GM13976 (cell line): ENCODE data around the gene GPR84.
"Not testable (repeated sequence)": the region's sequence is repeated elsewhere in the genome, so short reads cannot be mapped to it uniquely, and the experiment has no call there.

ENCODE experiments used
- DNase-seq: peaks from one replicate; pipeline ENCODE4 v3.0.0; 2012; ENCODE audit warnings: low spot score
- in situ Hi-C: fragments of 300-500 bp; cut with MboI; formaldehyde crosslinking; loops from one replicate; pipeline ENCODE4 v1.12.0; 2022; ENCODE audit warnings: low sequenced_read_pairs, mixed read lengths, inconsistent platforms; ENCODE audit not compliant: unreplicated experiment
- TF ChIP-seq, protein P1 (sequence below): IDR thresholded peaks from 2 replicates; pipeline ENCODE4 v1.5.1; 2012; ENCODE audit warnings: borderline replicate concordance, mild to moderate bottlenecking; ENCODE audit not compliant: insufficient read depth; ENCODE audit errors: extremely low read depth, missing control alignments, control extremely low read depth

GPR84 gene

DNA sequence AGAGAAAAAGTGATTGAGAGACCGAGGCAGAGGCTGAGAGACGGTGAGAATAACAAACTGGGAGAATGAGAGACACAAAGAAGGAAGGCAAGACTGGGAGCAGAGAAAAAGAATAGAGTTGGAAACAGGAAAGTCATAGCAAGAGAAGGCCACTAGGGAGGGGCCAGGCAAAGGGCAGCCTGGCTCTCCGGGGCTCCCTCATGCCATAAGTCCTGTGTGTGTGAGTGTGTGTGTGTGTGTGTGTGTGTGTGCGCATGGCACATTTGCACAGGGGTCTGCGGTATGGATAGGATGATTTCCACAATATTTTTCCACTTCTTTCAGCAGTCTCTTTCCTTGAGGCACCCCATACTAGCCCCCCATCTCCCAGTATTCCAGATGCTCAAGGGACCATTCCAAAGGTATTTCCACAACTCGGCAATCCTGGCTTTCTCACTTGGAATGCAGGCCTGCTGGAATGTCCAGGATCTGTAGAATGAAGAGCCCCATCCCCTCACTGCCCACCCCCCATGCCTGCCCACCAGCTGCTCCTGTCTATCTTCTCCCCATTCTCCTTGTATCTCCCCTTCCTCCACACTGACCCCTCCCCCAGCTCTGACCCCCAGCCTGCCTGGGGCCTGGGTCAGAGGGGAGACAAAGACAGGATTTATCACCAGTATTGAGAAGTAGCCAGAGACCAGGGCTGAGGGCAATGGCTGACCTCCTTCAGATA, 9.0 kb downstream of the GPR84 start:
- in situ Hi-C loops: no loop called here
- TF ChIP-seq, protein P1, sequence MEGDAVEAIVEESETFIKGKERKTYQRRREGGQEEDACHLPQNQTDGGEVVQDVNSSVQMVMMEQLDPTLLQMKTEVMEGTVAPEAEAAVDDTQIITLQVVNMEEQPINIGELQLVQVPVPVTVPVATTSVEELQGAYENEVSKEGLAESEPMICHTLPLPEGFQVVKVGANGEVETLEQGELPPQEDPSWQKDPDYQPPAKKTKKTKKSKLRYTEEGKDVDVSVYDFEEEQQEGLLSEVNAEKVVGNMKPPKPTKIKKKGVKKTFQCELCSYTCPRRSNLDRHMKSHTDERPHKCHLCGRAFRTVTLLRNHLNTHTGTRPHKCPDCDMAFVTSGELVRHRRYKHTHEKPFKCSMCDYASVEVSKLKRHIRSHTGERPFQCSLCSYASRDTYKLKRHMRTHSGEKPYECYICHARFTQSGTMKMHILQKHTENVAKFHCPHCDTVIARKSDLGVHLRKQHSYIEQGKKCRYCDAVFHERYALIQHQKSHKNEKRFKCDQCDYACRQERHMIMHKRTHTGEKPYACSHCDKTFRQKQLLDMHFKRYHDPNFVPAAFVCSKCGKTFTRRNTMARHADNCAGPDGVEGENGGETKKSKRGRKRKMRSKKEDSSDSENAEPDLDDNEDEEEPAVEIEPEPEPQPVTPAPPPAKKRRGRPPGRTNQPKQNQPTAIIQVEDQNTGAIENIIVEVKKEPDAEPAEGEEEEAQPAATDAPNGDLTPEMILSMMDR: no peak
- DNase-seq: no peak

DNA sequence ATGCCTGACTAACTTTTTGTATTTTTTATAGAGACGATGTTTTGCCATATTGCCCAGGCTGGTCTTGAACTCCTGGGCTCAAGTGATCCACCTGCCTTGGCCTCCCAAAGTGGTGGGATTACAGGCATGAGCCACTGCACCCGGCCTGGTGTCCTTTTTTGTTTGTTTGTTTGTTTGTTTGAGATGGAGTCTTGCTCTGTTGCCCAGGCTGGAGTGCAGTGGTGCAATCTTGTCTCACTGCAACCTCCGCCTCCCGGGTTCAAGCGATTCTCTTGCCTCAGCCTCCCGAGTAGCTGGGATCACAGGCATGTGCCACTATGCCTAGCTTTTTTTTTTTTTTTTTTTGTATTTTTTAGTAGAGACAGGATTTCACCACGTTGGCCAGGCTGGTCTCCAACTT, 10.0 kb downstream of the GPR84 start:
- in situ Hi-C loops, DNase-seq: not testable (repeated sequence)

DNA sequence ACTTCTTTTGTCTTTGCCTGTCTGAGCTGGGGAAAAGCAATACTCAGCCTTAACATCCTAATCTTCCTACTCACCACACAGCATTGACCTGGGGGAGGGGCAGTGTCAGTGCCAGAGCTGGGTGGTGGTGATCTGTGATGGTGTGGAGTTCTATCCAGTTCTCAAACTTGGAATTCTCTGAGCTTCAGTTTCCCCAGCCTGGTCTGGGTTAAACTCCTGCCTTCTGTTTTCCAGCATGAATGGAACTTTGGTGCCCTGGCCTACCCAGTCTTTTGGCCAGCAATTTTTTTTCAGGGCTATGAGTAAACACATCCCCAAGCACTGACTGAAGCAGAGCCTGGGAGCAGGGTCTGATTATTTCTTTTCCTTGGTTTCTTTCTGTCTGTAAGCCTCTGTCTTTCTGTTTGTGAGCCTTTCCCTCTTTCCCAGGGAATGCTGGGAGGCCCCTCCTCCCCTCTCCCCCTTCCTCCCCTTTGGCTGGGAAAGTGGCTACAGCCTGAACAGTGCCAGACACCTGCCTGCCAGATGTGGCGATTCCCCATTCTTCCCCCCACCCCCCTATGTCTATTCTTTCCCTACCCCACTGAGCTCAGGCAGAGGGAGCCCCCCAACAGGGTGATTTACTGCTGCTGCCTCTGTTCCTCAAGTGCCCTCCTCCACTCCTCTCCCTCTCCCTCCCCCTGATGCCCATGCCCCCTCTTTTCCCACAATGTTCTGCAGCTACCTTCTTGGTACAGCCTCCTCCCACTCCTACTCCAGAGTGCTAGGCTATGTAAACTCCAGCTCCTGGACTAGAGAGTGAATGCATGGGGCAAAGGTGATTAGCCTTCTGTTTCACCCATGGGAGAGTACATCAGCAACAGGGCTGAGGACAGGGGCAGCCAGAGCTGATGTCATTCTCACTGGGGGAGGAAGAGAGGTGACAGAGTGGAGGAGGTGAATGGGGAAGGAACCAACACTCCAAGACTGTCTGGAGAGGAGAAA, 11.1 kb downstream of the GPR84 start:
- DNase-seq: no peak
- in situ Hi-C loops: no loop called here
- TF ChIP-seq, protein P1: no peak

DNA sequence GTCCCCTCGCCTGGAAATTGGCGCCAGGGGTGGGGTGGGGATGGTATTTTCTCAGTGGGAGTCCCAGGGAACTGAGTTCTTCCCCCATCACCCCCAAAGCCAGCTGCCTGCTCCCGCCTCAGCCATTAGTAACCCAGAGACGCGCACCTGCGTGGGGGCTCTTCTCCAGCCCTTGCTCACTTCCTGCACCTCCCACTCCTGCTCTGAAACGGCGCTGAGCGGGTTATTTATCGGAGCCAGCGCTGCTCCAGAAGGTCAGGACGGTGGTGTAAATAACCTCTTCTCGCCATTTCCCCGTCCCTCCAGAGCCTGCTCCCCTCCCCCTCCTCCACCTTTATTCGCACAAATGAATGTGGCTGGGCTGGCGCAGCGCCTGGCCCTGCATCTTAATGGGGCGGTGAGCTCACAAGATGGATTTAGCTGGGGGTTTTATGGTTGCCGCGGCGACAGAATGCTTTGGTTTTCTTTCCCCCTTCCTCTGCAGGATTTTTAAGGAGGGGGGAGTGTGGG, 12.2 kb downstream of the GPR84 start:
- in situ Hi-C loops: no loop called here
- TF ChIP-seq, protein P1: no peak
- DNase-seq: no peak

DNA sequence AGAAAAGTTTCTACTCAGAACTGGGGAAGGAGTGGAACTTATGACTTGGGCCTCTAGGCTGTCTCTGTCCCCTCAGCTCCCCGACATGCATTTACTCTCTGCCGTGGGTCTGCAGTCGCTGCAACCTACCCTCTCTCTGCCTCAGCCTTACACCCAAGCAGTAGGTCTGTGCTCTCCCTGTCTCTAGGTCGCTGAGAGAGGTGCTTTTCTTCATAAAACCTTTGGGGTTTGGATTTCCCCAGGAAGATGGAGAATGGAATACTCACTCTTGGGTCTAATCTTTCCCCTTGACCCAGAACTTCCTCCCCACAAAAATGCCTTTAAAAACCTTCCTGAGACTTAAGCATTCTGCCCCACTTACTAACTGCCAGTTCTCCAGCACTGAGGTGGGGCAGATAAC, 12.9 kb downstream of the GPR84 start:
- TF ChIP-seq, protein P1: no peak
- in situ Hi-C loops: no loop called here
- no peak for DNase-seq

DNA sequence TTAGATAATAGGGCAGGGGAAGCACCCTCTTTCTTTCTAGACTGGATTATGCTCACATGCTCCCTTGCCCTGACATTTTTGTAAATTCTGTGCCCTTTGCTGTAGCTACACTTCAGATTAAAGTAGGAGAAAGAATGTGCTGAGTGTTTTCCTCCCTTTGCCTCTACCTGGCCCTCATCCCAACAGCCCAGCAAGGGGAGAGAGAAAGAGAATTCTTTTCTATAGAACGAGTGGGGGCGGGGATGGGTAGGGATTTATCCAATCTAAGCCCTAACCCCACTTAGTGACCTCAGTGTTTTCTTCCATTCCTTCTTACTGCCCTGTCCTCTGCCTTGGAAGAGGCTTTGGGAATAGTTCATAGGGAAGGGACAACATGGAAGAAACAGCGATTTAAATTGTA, 13.5 kb downstream of the GPR84 start:
- no peak for DNase-seq
- TF ChIP-seq, protein P1: no peak
- in situ Hi-C loops: no loop called here

DNA sequence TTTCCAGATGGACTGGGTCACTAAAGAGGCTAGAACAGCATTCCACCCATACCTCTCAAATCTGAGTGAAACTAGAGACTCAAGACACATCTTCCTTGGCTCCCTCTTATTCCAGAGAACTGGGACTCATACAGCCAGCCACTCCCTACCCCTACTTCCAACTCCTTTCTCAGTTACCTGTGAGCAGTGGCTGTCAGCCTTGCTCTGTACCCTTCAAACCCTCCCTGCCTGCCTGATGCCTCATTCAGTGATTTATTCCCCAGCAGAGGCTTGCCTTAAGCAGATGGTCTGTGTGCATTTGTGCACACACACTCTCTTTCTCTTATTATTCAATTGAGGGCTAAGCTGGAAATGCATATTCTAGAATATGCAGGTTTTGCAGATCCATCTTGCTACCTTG, 14.6 kb downstream of the GPR84 start:
- TF ChIP-seq, protein P1: no peak
- no peak for DNase-seq
- in situ Hi-C loops: no loop called here
